K562 (cell line): ENCODE measurements around the gene EGR1. TPM values are rescaled to one million over a fixed set of nuclear protein-coding genes. Genes with fewer than 3 reads are reported as not detected.
A peak's percentile ranks its signal among the peaks of the same experiment; 100 is the strongest.

ENCODE experiments used
- BDP1 ChIP-seq: IDR thresholded peaks from 3 replicates; pipeline ENCODE4 v1.6.1; 2011; ENCODE audit not compliant: insufficient read length, insufficient read depth
- BRCA1 ChIP-seq, 2 experiments: fragments of 450-650 bp in 1 of 2; sonication (generic) in 1 of 2; formaldehyde crosslinking in 1 of 2; IDR thresholded peaks; 2 replicates each; pipeline versions ENCODE4 v1.5.0 to v1.6.1; 2017 to 2020; ENCODE audit warnings: mild to moderate bottlenecking in 1 of 2, missing genetic modification reagents in 1 of 2
- ERF ChIP-seq: fragments of 450-650 bp; formaldehyde crosslinking; IDR thresholded peaks from 2 replicates; pipeline ENCODE4 v1.4.0; 2020; ENCODE audit warnings: mild to moderate bottlenecking, mixed read lengths
- ESRRB ChIP-seq: fragments of 250-450 bp; sonication (Bioruptor Pico); IDR thresholded peaks from 2 replicates; pipeline ENCODE4 v1.5.0; 2020; ENCODE audit warnings: mild to moderate bottlenecking, moderate library complexity, borderline replicate concordance
- GABPB1 ChIP-seq: sonication (generic); formaldehyde crosslinking; IDR thresholded peaks from 2 replicates; pipeline ENCODE4 v1.8.0; 2022; ENCODE audit warnings: mild to moderate bottlenecking, missing genetic modification reagents
- HSF4 ChIP-seq: fragments of 250-450 bp; sonication (Bioruptor Pico); IDR thresholded peaks from 2 replicates; pipeline ENCODE4 v2.1.2; 2022; ENCODE audit warnings: mild to moderate bottlenecking, moderate library complexity, borderline replicate concordance
- NELFE ChIP-seq: IDR thresholded peaks from 2 replicates; pipeline ENCODE4 v1.6.1; 2011; ENCODE audit warnings: mild to moderate bottlenecking; ENCODE audit not compliant: insufficient read depth, insufficient read length
- NFATC3 ChIP-seq: fragments of 450-650 bp; IDR thresholded peaks from 2 replicates; pipeline ENCODE4 v1.6.1; 2017; ENCODE audit warnings: mild to moderate bottlenecking
- PRPF4 ChIP-seq: fragments of 200-400 bp; formaldehyde crosslinking; IDR thresholded peaks from one replicate; pipeline ENCODE4 v1.6.1; 2017; ENCODE audit warnings: low read length, low read depth, mild to moderate bottlenecking; ENCODE audit not compliant: insufficient read depth, poor library complexity, severe bottlenecking
- RBFOX2 ChIP-seq: fragments of 200-400 bp; formaldehyde crosslinking; IDR thresholded peaks from 2 replicates; pipeline ENCODE4 v1.6.1; 2017; ENCODE audit warnings: low read depth, mild to moderate bottlenecking, low read length, moderate library complexity
- RBM39 ChIP-seq: fragments of 200-400 bp; formaldehyde crosslinking; optimal IDR thresholded peaks from 2 replicates; pipeline ENCODE3; 2018; ENCODE audit warnings: low read depth, low read length
- RCOR1 ChIP-seq, 2 experiments: IDR thresholded peaks; 2 replicates each; pipeline ENCODE4 v1.6.1; 2012; ENCODE audit warnings: low read depth in 2 of 2, low read length in 2 of 2, borderline replicate concordance in 1 of 2, improper control_type of control experiment in 1 of 2
- SAP30 ChIP-seq: fragments of 200-600 bp; sonication (generic); IDR thresholded peaks from 2 replicates; pipeline ENCODE4 v1.6.1; 2012; ENCODE audit warnings: borderline replicate concordance, low read depth, mild to moderate bottlenecking, moderate library complexity, low read length, control low read depth, inconsistent platforms; ENCODE audit not compliant: insufficient read depth, poor library complexity, severe bottlenecking
- SMARCA4 ChIP-seq: fragments of 450-650 bp; IDR thresholded peaks from 2 replicates; pipeline ENCODE4 v1.6.1; 2016
- TSHZ1 ChIP-seq: fragments of 250-450 bp; sonication (Bioruptor Pico); IDR thresholded peaks from 2 replicates; pipeline ENCODE4 v1.4.0; 2020; ENCODE audit warnings: mild to moderate bottlenecking, moderate library complexity
- ZNF24 ChIP-seq: fragments of 450-650 bp; IDR thresholded peaks from 2 replicates; pipeline ENCODE4 v1.6.1; 2016
- ZNF277 ChIP-seq: fragments of 250-450 bp; sonication (Bioruptor Pico); IDR thresholded peaks from 2 replicates; pipeline ENCODE4 v1.8.0; 2022; ENCODE audit warnings: inconsistent platforms, mild to moderate bottlenecking, moderate library complexity, borderline replicate concordance
- ZNF3 ChIP-seq: fragments of 250-450 bp; sonication (Bioruptor Pico); IDR thresholded peaks from 2 replicates; pipeline ENCODE4 v1.5.0; 2021; ENCODE audit warnings: mild to moderate bottlenecking, moderate library complexity
- ZNF551 ChIP-seq: fragments of 250-450 bp; sonication (Bioruptor Pico); IDR thresholded peaks from 2 replicates; pipeline ENCODE4 v1.5.0; 2021; ENCODE audit warnings: mild to moderate bottlenecking, moderate library complexity
- polyA plus RNA-seq, 8 experiments: library from polyadenylated mRNA; depleted of rRNA in 4 of 8; stranded (reverse) in 5 of 8; unstranded in 3 of 8; fragments of >200 nt; fragmentation: Nextera tagmentation in 2 of 8; fragmentation: Illumina TruSeq in 1 of 8; extraction: Ambion mirVana in 2 of 8; extraction: Trizol in 1 of 8; gene quantifications; 2 replicates each; pipeline versions ENCODE4 v1.2.1 to v1.2.3, GENCODE V29; 2011 to 2014; ENCODE audit warnings: inconsistent platforms in 1 of 8, missing spikeins in 1 of 8
- total RNA-seq, 7 experiments: library from RNA; depleted of rRNA in 6 of 7; stranded (reverse); fragments of >200 nt in 6 of 7; fragmentation: Illumina TruSeq in 2 of 7; extraction: Trizol in 2 of 7; gene quantifications; 2 replicates each; pipeline versions ENCODE4 v1.2.1 to v1.2.3, GENCODE V29; 2011 to 2021; ENCODE audit warnings: low replicate concordance in 1 of 7

EGR1 gene
- total and polyA plus RNA-seq, 9 of the 15 experiments (the other 6 are each of a cell fraction or from before 2014, with no cell fraction given), result 1.3 to 132 (median 21.5) TPM

GRCh38 chr5:138466900-138467710, 1.8 kb downstream of the EGR1 start (continued):
- TF ChIP-seq BRCA1 (IDR thresholded peaks at IDR 0.05) (no peak), BRCA1 (CRISPR knock-in tag; IDR thresholded peaks at IDR 0.05) (peak; percentile 21; the same call in 1 of the 2 replicates), NELFE (no peak), NFATC3 (no peak), SMARCA4 (no peak), ZNF551 (no peak), TSHZ1 (no peak), ZNF3 (CRISPR knock-in tag) (no peak), ZNF277 (CRISPR knock-in tag) (no peak), PRPF4 (peak; percentile 100), RCOR1 (IDR thresholded peaks at IDR 0.05; ENCODE audit: borderline replicate concordance in 1 of 2, low read depth in 2 of 2, low read length in 2 of 2) (no peak), RBM39 (peak; percentile 97), RBFOX2 (peak; percentile 83), ERF (CRISPR knock-in tag) (no peak), HSF4 (CRISPR knock-in tag) (no peak), BDP1 (no peak), ZNF24 (no peak), GABPB1 (CRISPR knock-in tag) (peak; percentile 13), SAP30 (no peak), ESRRB (CRISPR knock-in tag) (no peak)
